HFF-Myc (cell line): ENCODE data around the gene PSMB8.
A peak's percentile ranks its signal among the peaks of the same experiment; 100 is the strongest.

Experiments
- DNase-seq: peaks from one replicate; pipeline ENCODE4 v3.0.0-alpha.2; 2011; ENCODE audit warnings: low read depth; ENCODE audit errors: extremely low read depth
- H3K4me3 ChIP-seq: replicated peaks from 2 replicates; pipeline ENCODE4 v1.5.1; 2011; ENCODE audit warnings: low read depth, mild to moderate bottlenecking, control low read depth, low read length
- CTCF ChIP-seq: IDR thresholded peaks from 2 replicates; pipeline ENCODE4 v1.5.1; 2012; ENCODE audit warnings: mild to moderate bottlenecking, low read depth, low read length, control low read depth; ENCODE audit errors: missing control alignments

PSMB8 gene

GRCh38 chr6:32857156-32857891 is 13.5 kb upstream of the PSMB8 start:
- no peak overlapping the region for H3K4me3 ChIP-seq
- no peak for TF ChIP-seq CTCF
- DNase-seq: no peak

GRCh38 chr6:32855467-32856174 is 11.8 kb upstream of the PSMB8 start:
- no peak for TF ChIP-seq CTCF
- no peak overlapping the region for H3K4me3 ChIP-seq
- no peak for DNase-seq

- DNase-seq: no peak
- peak overlapping the region; percentile 90 for H3K4me3 ChIP-seq
- TF ChIP-seq CTCF: no peak
Measured at GRCh38 chr6:32854376-32855178, 10.7 kb upstream of the PSMB8 start.

GRCh38 chr6:32853541-32854375 is 9.9 kb upstream of the PSMB8 start, which contains the start of the genes PSMB9 and TAP1:
Gene PSMB9 (plus strand): TSS chr6:32854192. CDS start chr6:32854230, 38 bp downstream.
Gene TAP1 (minus strand): TSS chr6:32853704. CDS start chr6:32853636, 68 bp downstream.
- peak; percentile 63 for DNase-seq
- peak; percentile 91 for TF ChIP-seq CTCF
- peak within 1 kb of the TSS; percentile 90 for H3K4me3 ChIP-seq

GRCh38 chr6:32852844-32853540 is 9.1 kb upstream of the PSMB8 start:
- H3K4me3 ChIP-seq: peak overlapping the region; percentile 90
- no peak for DNase-seq
- TF ChIP-seq CTCF: no peak
